Activated gamma-delta T cell treated with Interleukin-2 at 50 U/mL for 16 hours (primary cell): ENCODE measurements around the gene UBTD1.
"Not testable (repeated sequence)": the region's sequence is repeated elsewhere in the genome, so short reads cannot be mapped to it uniquely, and the experiment has no call there.

Experiments
- DNase-seq: peaks from one replicate; pipeline ENCODE4 v3.0.0-alpha.2; 2020

UBTD1 gene

GRCh38 chr10:97567891-97568290 is 69.2 kb downstream of the UBTD1 start:
- DNase-seq = no peak

GRCh38 chr10:97570146-97570788 is 71.5 kb downstream of the UBTD1 start:
- no peak for DNase-seq

- no peak for DNase-seq
Measured at GRCh38 chr10:97570789-97571471, 72.2 kb downstream of the UBTD1 start.

DNA sequence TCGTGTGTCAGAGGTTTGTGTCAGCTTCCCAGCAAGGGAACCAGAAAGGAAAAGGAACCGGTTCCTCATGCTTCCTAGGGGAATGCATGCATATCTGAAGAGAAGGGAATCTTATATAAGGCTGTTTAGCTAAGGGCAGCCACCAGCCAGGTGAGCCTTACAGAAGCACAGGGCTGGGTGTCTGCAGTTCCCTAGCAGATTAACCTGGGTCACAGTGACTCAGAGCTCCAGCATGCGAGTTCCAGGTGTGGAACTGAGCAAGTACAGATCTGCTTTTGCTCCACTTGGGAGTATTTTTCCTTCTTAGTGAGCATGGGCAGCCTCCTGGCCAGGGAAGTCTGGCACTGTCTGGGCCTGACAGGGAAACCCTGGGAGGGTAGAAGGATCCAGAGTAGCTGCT is 72.9 kb downstream of the UBTD1 start:
- no peak for DNase-seq

GRCh38 chr10:97572214-97572989 is 73.7 kb downstream of the UBTD1 start, which contains the start of gene ANKRD2:
Gene ANKRD2, plus strand, starts transcription at chr10:97572779. Its CDS starts 10 bp downstream, at chr10:97572789.
- peak; percentile 39 for DNase-seq

DNA sequence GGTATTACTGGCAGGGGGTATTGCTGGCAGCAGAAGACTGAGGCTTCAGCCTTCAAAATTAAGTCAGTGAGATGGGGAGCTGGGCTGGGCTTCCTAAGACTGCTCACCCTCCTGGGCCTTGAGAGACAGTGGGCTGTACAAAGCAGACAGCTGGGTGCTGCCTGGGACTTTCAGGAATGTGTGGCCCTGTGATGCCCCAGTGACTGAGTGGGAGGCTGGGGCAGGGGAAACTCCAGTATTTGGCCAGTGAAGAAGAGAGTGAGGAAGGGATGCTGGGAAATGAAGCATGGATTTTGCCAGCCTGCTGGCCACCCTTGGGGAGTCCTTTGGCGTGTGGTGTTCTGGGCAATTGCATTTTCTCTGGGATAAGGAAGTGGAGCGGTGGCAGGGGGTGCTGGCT is 74.3 kb downstream of the UBTD1 start:
- no peak for DNase-seq

DNA sequence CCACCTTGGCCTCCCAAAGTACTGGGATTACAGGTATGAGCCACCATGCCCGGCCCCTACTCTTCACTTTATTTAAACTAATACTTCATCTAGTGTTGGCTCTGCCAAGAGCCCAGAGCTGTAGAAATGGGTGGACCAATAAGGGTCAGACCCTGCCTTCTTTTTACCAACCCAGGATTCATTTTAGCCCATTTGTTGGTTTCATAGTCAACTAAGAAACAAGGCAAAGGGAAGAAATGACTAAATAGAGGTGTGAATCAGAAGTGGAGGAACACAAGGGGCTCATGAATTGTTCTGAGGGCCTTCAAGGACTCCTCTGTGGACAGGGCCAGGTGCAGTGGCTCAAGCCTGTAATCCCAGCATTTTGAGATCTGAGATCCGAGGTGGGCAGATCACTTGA is 74.9 kb downstream of the UBTD1 start:
- no peak for DNase-seq

GRCh38 chr10:97574374-97575126 is 75.8 kb downstream of the UBTD1 start:
- no peak for DNase-seq

DNA sequence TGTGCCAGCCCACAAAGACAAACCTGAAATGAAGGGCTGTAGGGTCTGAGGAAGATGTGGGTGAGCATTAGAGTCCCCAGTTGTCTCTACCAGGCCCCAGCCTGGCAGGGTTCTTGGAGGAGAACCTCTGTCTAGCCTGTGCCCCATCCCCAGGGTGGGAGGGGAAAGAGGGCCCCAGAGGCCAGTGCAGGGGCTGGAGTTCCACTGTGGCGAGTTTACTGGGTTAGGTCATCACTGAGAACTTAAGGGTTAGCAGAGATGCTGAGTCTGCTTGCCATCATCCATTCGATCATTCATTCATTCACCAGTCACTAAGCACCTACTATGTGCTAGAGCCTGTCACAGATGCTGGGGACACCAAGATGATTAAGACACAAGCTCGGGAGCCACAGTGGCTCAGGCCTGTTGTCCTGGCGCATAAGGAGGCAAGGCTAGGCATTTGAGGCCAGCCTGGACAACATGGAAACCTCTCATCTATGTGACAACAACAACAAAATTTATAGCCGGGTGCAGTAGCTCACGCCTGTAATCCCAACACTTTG is 76.5 kb downstream of the UBTD1 start:
- DNase-seq = no peak

DNA sequence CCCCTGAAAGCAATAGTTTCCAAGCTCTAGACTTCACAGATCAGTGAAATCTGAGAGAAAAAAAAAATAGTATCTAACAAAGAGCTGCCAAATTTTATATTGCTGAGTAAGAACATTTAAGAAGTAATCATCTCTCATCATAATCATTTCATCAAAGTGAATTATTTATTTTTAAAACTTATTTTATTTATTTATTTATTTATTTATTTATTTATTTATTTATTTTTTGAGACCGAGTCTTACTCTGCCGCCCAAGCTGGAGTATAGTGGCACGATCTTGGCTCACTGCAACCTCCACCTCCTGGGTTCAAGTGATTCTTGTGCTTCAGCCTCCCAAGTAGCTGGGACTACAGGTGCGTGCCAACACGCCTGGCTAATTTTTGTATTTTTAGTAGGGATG is 77.8 kb downstream of the UBTD1 start:
- DNase-seq = not testable (repeated sequence)

GRCh38 chr10:97577701-97578100 is 79.0 kb downstream of the UBTD1 start:
- DNase-seq = no peak

- DNase-seq = no peak
Measured at GRCh38 chr10:97578171-97578844, 79.6 kb downstream of the UBTD1 start.

GRCh38 chr10:97580421-97581367 is 82.0 kb downstream of the UBTD1 start:
- DNase-seq = no peak

DNA sequence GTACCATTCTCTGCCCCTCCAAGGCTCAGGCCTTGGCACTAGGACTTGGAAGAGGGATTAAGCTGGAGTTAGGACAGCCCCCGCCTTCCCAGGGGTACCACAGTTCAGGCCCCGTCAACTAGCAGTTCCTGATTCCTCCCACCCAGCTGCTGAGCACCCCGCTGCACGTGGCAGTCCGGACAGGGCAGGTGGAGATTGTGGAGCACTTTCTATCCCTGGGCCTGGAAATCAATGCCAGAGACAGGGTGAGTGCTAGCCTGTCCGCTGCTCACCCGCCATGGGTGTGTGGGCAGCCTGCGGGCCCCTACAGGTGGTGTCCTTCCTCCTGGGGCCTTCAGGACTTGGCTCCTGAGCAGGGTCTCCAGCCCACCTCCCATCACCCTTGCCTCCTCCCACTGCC is 83.4 kb downstream of the UBTD1 start:
- DNase-seq = no peak

DNA sequence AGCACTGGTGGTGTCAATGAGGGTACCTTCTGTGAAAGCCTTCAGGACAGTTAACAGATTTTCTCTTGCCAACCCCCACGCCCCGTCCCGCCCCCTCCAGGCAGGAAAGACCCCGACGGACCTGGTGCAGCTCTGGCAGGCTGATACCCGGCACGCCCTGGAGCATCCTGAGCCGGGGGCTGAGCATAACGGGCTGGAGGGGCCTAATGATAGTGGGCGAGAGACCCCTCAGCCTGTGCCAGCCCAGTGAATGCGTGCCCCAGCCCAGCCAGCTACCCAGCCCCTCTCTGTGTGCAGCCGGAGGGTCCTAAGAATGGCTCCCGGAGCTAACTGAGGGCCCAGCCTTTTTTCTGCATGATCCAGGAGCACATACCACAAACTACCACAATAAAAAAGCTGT is 84.8 kb downstream of the UBTD1 start:
- no peak for DNase-seq

GRCh38 chr10:97584060-97584797 is 85.5 kb downstream of the UBTD1 start, which contains the start of gene HOGA1:
Gene HOGA1, plus strand, starts transcription at chr10:97584389. Its CDS starts 315 bp downstream, at chr10:97584704.
- no peak for DNase-seq

DNA sequence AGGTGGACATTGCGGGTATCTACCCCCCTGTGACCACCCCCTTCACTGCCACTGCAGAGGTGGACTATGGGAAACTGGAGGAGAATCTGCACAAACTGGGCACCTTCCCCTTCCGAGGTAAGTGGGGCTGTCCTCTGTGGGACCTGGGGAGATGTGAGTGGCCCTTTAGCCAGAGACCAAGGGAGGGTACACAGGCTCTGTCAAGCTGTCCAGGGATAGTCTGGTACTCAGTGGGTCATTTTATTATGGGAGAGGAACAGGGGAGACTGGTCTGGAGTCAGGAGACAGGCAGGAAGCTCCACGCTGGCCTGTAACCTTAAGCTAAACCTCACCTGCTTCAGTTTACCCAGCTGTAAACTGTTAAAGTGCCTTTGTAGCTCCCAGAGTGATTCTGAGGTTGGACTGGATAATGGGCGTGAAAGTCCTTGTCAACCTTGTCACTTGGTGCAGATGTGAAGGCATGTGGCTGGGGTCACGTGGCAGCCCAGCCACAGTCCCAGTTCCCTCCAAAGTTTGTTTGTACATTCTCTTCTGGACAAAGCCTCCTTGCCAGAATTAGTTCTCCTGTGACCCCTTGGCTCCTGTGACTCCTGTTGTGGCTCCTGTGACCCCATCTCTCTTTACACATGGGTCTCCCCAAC is 86.2 kb downstream of the UBTD1 start:
- DNase-seq = no peak

DNA sequence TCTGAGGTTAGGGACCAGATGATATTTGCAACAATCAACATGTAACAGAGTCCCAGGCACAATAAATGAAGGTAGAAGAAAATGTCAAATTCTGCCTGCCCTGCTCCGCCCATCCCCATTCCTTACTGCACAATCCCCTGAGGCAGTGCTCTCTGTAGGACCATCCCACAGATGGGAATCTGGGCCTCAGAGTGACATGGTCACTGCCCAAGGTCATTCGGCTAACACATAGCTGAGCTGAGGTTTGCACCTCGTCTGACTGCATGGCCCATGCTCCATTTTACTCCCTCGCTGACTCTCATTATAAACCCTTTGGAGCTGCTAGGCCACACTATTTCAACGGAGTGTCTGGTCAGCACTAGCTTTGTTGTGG is 86.7 kb downstream of the UBTD1 start:
- DNase-seq = no peak

DNA sequence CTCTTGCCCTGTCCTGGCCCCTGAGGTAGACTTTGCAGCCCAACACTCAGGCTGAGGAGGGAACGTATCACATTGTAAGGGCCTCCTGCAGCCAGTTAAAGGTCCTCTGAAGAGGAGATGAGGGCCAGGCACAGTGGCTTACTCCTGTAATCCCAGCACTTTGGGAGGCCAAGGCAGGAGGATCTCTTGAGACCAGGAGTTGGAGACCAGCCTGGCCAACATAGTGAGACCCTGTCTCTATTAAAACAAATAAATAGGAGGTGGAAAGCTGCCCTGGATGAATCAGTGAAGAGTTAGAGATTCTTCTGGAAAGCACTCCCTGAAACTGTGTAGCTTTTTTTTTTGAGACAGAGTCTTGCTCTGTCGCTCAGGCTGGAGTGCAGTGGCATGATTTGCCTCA is 88.5 kb downstream of the UBTD1 start:
- no peak for DNase-seq

- DNase-seq = no peak
Measured at GRCh38 chr10:97589479-97589878, 90.8 kb downstream of the UBTD1 start, which contains the start of gene C10orf62. Gene C10orf62, plus strand, starts transcription at chr10:97589721. Its CDS starts 177 bp downstream, at chr10:97589898.
